Osteocyte (in vitro differentiated cells): Measurements from ENCODE around the gene SEMA3E. TPM values are rescaled to one million over a fixed set of nuclear protein-coding genes. Genes with fewer than 3 reads are reported as not detected.

Source experiments
- DNase-seq: peaks from one replicate; pipeline ENCODE4 v3.0.0; 2021; ENCODE audit warnings: mixed read lengths; ENCODE audit not compliant: unreplicated experiment; ENCODE audit errors: extremely low spot score
- H3K27ac Mint-ChIP-seq: one replicate; pipeline ENCODE4 v1.8.0; 2021; ENCODE audit warnings: mild to moderate bottlenecking, mixed read lengths; ENCODE audit not compliant: unreplicated experiment
- H3K27me3 Mint-ChIP-seq: one replicate; pipeline ENCODE4 v1.8.0; 2021; ENCODE audit warnings: mixed read lengths; ENCODE audit not compliant: unreplicated experiment
- H3K36me3 Mint-ChIP-seq: one replicate; pipeline ENCODE4 v1.8.0; 2021; ENCODE audit warnings: mixed read lengths; ENCODE audit not compliant: unreplicated experiment
- H3K4me1 Mint-ChIP-seq: one replicate; pipeline ENCODE4 v1.8.0; 2021; ENCODE audit warnings: mixed read lengths; ENCODE audit not compliant: unreplicated experiment
- H3K4me3 Mint-ChIP-seq: one replicate; pipeline ENCODE4 v1.8.0; 2021; ENCODE audit warnings: mild to moderate bottlenecking, moderate library complexity, mixed read lengths; ENCODE audit not compliant: unreplicated experiment
- H3K9me3 Mint-ChIP-seq: one replicate; pipeline ENCODE4 v1.8.0; 2021; ENCODE audit warnings: mixed read lengths; ENCODE audit not compliant: unreplicated experiment
- total RNA-seq: library from RNA; stranded (reverse); gene quantifications from 2 replicates; pipeline ENCODE4 v1.2.1, GENCODE V29; 2021
- TF ChIP-seq, protein P1 (sequence below): fragments of 200-600 bp; sonication (generic); IDR thresholded peaks from 2 replicates; pipeline ENCODE4 v1.5.0; 2021; ENCODE audit warnings: antibody characterized with exemption, mild to moderate bottlenecking, moderate library complexity

Gene SEMA3E
- total RNA-seq, 1 donor from 2014 or later: 1.6 TPM

GRCh38 chr7:83429493-83429892 lies 219.4 kb downstream of the SEMA3E start:
- Mint-ChIP-seq H3K27ac (peak overlapping the region; percentile 48), H3K4me1 (peaks cover 26% of the 10 kb centered on the region), H3K36me3 (no peaks in the 10 kb centered on the region), H3K9me3 (no peaks in the 10 kb centered on the region), H3K4me3 (peak overlapping the region; percentile 30), H3K27me3 (no peaks in the 10 kb centered on the region)
- DNase-seq: no peak
- TF ChIP-seq, protein P1, sequence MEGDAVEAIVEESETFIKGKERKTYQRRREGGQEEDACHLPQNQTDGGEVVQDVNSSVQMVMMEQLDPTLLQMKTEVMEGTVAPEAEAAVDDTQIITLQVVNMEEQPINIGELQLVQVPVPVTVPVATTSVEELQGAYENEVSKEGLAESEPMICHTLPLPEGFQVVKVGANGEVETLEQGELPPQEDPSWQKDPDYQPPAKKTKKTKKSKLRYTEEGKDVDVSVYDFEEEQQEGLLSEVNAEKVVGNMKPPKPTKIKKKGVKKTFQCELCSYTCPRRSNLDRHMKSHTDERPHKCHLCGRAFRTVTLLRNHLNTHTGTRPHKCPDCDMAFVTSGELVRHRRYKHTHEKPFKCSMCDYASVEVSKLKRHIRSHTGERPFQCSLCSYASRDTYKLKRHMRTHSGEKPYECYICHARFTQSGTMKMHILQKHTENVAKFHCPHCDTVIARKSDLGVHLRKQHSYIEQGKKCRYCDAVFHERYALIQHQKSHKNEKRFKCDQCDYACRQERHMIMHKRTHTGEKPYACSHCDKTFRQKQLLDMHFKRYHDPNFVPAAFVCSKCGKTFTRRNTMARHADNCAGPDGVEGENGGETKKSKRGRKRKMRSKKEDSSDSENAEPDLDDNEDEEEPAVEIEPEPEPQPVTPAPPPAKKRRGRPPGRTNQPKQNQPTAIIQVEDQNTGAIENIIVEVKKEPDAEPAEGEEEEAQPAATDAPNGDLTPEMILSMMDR: no peak

GRCh38 chr7:83427884-83428283 lies 221.1 kb downstream of the SEMA3E start:
- peak overlapping the region; percentile 0 for H3K27ac Mint-ChIP-seq
- H3K4me3 Mint-ChIP-seq: no peak overlapping the region
- H3K36me3 Mint-ChIP-seq: no peaks in the 10 kb centered on the region
- H3K9me3 Mint-ChIP-seq: no peaks in the 10 kb centered on the region
- no peak for DNase-seq
- peaks cover 26% of the 10 kb centered on the region for H3K4me1 Mint-ChIP-seq
- TF ChIP-seq, protein P1: no peak
- no peaks in the 10 kb centered on the region for H3K27me3 Mint-ChIP-seq

DNA sequence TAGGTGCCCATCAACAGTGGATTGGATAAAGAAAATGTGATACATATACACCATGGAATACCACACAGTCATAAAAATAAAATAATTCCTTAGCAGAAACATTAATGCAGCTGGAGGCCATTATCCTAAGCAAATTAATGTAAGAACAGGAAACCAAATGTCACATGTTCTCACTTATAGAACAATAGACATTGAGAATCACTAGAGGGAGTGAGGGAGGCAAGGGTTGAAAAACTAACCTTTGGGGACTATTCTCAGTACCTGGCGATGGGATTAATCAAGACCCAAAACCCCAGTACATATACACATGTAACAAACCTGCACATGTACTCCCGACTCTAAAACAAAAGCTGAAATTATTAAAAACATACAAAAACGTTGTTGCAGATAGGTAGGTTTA lies 222.6 kb downstream of the SEMA3E start:
- Mint-ChIP-seq H3K9me3 (no peaks in the 10 kb centered on the region), H3K27ac (no peak overlapping the region), H3K4me1 (peaks cover 26% of the 10 kb centered on the region), H3K4me3 (no peak overlapping the region), H3K27me3 (no peaks in the 10 kb centered on the region), H3K36me3 (no peaks in the 10 kb centered on the region)
- TF ChIP-seq, protein P1: no peak
- no peak for DNase-seq

DNA sequence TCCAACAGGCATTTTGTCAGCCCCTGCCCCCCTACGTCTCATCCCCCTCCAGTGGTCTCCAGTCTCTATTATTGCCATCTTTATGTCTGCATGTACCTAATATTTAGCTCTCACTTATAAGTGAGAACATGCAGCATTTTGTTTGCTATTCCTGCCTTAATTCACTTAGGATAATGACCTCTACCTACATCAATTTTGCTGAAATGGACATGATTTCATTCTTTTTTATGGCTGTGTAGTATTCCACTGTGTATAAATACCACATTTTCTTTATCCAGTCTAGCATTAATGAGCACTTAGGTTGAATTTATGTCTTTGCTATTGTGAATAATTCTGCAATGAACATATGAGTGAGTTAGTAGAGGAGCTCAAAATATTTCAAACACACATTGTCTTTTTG lies 229.9 kb downstream of the SEMA3E start:
- H3K4me1 Mint-ChIP-seq: no peaks in the 10 kb centered on the region

DNA sequence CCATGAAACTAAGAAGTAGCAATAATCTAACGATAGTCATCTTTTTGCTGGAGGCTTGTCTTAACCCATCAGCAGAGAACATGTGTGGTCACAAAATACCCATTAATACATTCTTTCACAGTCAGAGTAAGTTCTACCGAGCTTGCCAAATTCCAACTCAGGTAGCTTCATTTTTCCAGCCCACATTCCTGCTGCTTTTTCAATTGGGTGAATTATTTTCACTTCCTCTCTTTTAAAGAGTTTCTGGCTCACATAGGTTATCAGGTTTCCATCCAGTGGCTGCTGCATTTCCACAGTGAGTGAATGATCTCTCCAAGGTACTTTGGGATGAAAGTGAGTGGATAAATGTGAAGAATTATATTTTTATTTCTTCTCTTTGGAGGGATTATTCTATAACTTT lies 233.1 kb downstream of the SEMA3E start:
- peaks cover 6% of the 10 kb centered on the region for H3K4me1 Mint-ChIP-seq
- H3K27me3 Mint-ChIP-seq: no peaks in the 10 kb centered on the region
- TF ChIP-seq, protein P1: no peak
- no peak for DNase-seq
- H3K27ac Mint-ChIP-seq: no peak overlapping the region
- no peak overlapping the region for H3K4me3 Mint-ChIP-seq
- no peaks in the 10 kb centered on the region for H3K36me3 Mint-ChIP-seq
- no peaks in the 10 kb centered on the region for H3K9me3 Mint-ChIP-seq

More for the DNA sequence above, 229.9 kb downstream of the SEMA3E start:
- Mint-ChIP-seq H3K27ac (no peak overlapping the region), H3K27me3 (no peaks in the 10 kb centered on the region), H3K9me3 (no peaks in the 10 kb centered on the region), H3K36me3 (no peaks in the 10 kb centered on the region), H3K4me3 (no peak overlapping the region)
- TF ChIP-seq, protein P1: no peak
- DNase-seq: no peak
